Activated CD8-positive, alpha-beta memory T cell treated with anti-CD3 and anti-CD28 coated beads, Interleukin-2, amount 10 ng/mL, durations not matched to agents 7 days and 5 days (primary cell): ENCODE results near the gene GARIN5B. TPM values are rescaled to one million over a fixed set of nuclear protein-coding genes. Genes with fewer than 3 reads are reported as not detected.

Experiments
- ATAC-seq: fragments of 150-1000 bp; cut with Tn5 transposase; one replicate; pipeline ENCODE4 v1.10.0; 2021; ENCODE audit warnings: moderate library complexity
- CTCF ChIA-PET: fragments of 350-600 bp; sonication (Branson Sonifier 250); formaldehyde crosslinking; loops from one replicate; lab custom pipeline; 2021; ENCODE audit warnings: antibody characterized with exemption; lab: Charles Lee
- DNase-seq: peaks from one replicate; pipeline ENCODE4 v3.0.0-alpha.2; 2020
- H3K27ac Mint-ChIP-seq: one replicate; pipeline ENCODE4 v1.8.0; 2021; ENCODE audit warnings: mild to moderate bottlenecking, mixed read lengths
- H3K27me3 Mint-ChIP-seq: one replicate; pipeline ENCODE4 v1.8.0; 2021; ENCODE audit warnings: mixed read lengths
- H3K36me3 Mint-ChIP-seq: one replicate; pipeline ENCODE4 v1.8.0; 2021; ENCODE audit warnings: mild to moderate bottlenecking, mixed read lengths
- H3K4me1 Mint-ChIP-seq: one replicate; pipeline ENCODE4 v1.8.0; 2021; ENCODE audit warnings: mixed read lengths
- H3K4me3 Mint-ChIP-seq: one replicate; pipeline ENCODE4 v1.8.0; 2021; ENCODE audit warnings: mild to moderate bottlenecking, moderate library complexity, mixed read lengths
- H3K9me3 Mint-ChIP-seq: one replicate; pipeline ENCODE4 v1.8.0; 2022; ENCODE audit warnings: low read depth, mixed read lengths
- total RNA-seq, 2 experiments: library from RNA; stranded (reverse); gene quantifications; one replicate each; pipeline ENCODE4 v1.2.3, GENCODE V29; 2021

The GARIN5B gene
- total RNA-seq, 2 experiments from 2014 or later: not detected

DNA sequence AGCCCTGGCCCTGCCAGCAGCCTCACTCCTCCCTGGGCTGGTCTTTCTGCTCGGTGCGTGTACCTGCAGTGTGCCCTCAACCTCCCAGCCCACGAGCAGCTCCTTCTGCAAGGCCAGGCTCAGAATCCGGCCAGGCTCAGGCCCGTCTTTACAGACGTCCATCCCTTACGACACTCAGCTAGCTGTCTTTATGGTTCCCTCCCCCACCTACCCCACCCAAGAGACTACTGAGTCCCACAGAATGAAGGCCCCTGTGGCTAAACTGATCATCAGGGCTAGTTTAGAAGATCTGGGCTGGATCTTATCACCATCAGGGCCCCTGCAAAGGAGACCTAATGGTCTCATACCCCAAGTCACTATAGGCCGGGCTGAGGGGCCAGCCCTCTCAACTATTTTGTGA is 48.7 kb downstream of the GARIN5B start:
- no peak overlapping the region for H3K27ac Mint-ChIP-seq
- DNase-seq (no peak), ATAC-seq (no peak)
- H3K9me3 Mint-ChIP-seq: no peaks in the 10 kb centered on the region
- H3K4me1 Mint-ChIP-seq: no peaks in the 10 kb centered on the region
- no peak overlapping the region for H3K4me3 Mint-ChIP-seq
- CTCF ChIA-PET: no interaction called here
- no peaks in the 10 kb centered on the region for H3K27me3 Mint-ChIP-seq
- no peaks in the 10 kb centered on the region for H3K36me3 Mint-ChIP-seq

DNA sequence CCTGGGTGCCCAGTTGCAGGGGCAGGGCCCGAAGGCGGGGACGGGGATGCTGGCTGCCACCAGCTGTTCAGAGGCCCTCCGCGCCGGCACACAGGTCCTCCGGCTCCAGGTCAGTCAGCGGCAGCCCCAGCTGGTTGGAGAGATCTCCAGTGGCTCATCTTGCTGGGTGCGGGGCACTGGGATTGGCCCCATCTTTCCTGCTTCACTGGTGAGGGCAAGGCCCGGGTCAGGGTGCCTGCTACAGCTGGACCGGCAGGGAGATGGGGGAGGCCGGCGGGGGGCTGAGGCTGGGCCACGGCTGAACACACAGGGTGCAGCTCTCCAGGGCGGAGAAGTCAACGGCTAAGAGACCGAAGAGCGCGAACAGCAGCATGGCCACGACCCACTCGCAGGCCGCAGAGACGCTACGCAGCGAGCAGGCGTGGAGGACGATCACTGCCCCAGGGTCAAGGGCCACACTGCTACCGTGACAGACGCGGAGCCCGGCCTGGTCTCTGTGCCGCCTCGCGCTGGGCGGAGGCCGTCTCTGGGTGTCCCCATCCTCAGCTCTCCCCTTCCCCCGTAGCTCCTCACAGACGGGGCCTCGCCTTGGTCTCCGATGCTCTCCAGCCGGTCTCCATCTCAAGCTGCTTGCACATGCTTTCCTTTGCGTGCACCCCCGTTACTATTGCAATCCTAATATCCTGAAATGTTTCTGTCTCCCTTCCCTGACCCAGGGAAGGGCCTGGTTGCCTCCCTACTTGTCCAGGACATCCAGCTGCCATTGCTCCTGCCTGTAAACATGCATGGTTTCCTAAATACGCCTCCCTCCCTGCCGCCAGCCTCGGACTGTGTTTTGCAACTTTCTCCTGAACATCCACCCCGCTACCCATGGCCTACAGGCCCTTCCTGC is 50.2 kb downstream of the GARIN5B start:
- ATAC-seq (no peak), DNase-seq (no peak)
- Mint-ChIP-seq H3K27me3 (no peaks in the 10 kb centered on the region), H3K27ac (no peak overlapping the region), H3K4me3 (no peak overlapping the region), H3K4me1 (no peaks in the 10 kb centered on the region), H3K9me3 (no peaks in the 10 kb centered on the region), H3K36me3 (no peaks in the 10 kb centered on the region)
- CTCF ChIA-PET: interaction anchor here (0.6 to 4.2 kb wide), 4 partner anchors 11 to 171 kb away, joined by 3 to 25 read pairs (median 4); partner anchors contain the start of genes KMT5C and TMEM238

DNA sequence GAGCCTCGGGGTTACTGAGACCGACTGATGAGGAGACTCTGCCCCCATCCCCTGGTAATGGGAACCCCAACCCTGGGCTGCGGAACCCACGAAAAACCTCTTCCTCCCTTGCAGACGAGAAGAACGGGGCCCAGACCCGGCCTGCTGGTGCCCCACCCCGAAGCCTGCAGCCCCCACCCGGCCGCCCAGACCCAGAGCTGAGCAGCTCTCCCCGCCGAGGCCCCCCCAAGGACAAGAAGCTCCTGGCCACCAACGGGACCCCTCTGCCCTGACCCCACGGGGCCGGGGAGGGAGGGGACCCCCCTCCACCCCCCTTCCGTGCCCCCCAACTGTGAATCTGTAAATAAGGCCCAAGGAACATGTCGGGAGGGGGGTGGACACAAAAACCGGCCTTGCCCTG is 51.3 kb downstream of the GARIN5B start:
- no peaks in the 10 kb centered on the region for H3K36me3 Mint-ChIP-seq
- CTCF ChIA-PET: interaction anchor here (1.1 to 4.2 kb wide), 3 partner anchors 10 to 73 kb away, joined by 3 to 25 read pairs (median 4); partner anchors contain the start of genes KMT5C and TMEM238
- H3K4me1 Mint-ChIP-seq: no peaks in the 10 kb centered on the region
- DNase-seq: no peak
- H3K9me3 Mint-ChIP-seq: no peaks in the 10 kb centered on the region
- H3K27ac Mint-ChIP-seq: no peak overlapping the region
- no peak for ATAC-seq
- no peak overlapping the region for H3K4me3 Mint-ChIP-seq
- no peaks in the 10 kb centered on the region for H3K27me3 Mint-ChIP-seq

DNA sequence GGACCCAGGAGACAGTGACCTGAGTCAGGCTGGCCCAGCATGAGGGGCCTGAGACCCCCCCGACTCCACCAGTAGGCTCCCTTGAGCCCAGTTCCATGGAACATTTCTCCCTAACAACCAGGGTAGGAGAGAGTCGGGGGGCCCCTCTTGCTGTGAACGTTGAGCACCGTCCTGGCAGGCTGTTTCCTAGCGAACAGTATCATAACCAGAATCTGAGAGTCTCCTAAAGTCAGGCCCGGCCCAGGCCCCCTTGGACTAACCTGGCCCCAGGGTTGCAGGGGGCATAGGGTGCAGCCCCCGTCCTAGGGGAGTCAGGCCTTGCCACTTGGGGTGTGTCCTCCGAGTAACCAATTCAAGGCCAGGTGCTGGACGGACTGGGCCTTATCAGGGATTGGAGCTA is 51.7 kb downstream of the GARIN5B start:
- Mint-ChIP-seq H3K27me3 (no peaks in the 10 kb centered on the region), H3K4me3 (no peak overlapping the region), H3K4me1 (no peaks in the 10 kb centered on the region), H3K27ac (no peak overlapping the region), H3K36me3 (no peaks in the 10 kb centered on the region), H3K9me3 (no peaks in the 10 kb centered on the region)
- no peak for DNase-seq
- CTCF ChIA-PET: interaction anchor here (1.1 to 4.2 kb wide), 2 partner anchors 10 to 73 kb away, joined by 3 to 25 read pairs; partner anchors contain the start of gene TMEM238
- ATAC-seq: no peak

DNA sequence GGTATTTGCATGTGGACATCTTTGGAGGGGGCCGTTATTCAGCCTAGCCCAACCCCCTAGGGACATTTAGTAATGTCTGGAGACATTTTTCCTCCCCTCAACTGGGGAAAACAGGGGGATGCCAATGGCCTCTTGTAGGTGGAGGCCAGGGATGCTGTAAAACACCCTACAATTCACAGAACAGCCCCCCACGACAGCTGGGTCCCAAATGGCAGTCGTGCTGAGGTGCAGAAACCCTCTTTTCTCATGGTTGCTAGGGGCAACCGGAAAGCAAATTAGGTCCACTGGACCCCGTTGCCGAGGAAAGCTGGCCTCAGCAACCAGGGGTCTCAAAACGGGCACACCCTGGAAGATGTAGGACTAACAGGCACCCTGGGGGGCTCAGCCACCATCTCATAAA is 52.6 kb downstream of the GARIN5B start:
- ATAC-seq: no peak
- H3K36me3 Mint-ChIP-seq: no peaks in the 10 kb centered on the region
- no peak overlapping the region for H3K4me3 Mint-ChIP-seq
- H3K4me1 Mint-ChIP-seq: peaks cover 4% of the 10 kb centered on the region
- no peaks in the 10 kb centered on the region for H3K27me3 Mint-ChIP-seq
- DNase-seq: no peak
- H3K9me3 Mint-ChIP-seq: no peaks in the 10 kb centered on the region
- no peak overlapping the region for H3K27ac Mint-ChIP-seq
- CTCF ChIA-PET: interaction anchor here (4.2 kb wide), 1 partner anchor 9 kb away, joined by 25 read pairs; no protein-coding TSS in a partner anchor

DNA sequence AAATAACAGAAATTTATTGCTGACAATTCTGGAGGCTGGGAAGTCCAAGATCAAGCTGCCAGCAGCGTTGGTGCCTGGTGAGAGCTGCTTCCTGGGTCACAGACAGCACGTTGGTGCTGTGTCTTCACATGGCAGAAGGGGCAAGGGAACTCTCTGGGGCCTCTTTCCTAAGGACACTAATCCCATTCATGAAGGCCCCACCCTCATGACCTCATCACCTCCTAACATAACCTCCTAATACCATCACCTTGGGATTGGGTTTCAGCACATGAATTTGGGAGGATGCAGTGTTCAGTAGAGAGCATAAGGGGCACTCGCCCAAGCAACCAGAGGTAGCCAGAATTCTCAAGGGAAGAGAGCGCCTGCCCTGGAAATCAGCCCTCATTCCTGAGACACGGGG is 53.6 kb downstream of the GARIN5B start:
- CTCF ChIA-PET: interaction anchor here (0.8 kb wide), 1 partner anchor 29 kb away, joined by 3 read pairs; the partner anchor contains the start of gene HSPBP1

DNA sequence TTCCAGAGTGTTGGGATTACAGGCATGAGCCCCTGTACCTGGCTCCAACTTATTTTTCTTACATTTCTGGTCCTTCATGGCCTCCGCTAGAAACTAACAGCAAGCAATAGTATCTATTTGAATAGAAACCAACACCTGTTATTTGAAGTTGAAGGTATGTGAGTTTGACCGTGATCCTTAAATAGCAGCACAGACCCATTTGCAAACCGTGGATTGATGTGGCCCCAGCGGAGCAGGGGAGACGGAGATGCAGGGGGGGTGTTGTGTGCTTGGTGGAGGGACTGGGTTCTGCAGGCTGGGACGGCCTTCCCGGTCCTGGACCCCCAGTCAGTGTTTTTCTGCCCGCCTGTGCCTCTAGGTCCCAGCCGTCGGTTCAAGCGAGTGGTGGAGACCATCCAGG is 54.8 kb downstream of the GARIN5B start:
- Mint-ChIP-seq H3K9me3 (no peaks in the 10 kb centered on the region), H3K36me3 (peaks cover 4% of the 10 kb centered on the region), H3K27ac (no peak overlapping the region), H3K4me1 (peaks cover 6% of the 10 kb centered on the region), H3K4me3 (no peak overlapping the region), H3K27me3 (no peaks in the 10 kb centered on the region)
- ATAC-seq: no peak
- CTCF ChIA-PET: no interaction called here
- DNase-seq: no peak

More for the DNA sequence above, 53.6 kb downstream of the GARIN5B start:
- no peaks in the 10 kb centered on the region for H3K27me3 Mint-ChIP-seq
- H3K9me3 Mint-ChIP-seq: no peaks in the 10 kb centered on the region
- H3K36me3 Mint-ChIP-seq: peaks cover 2% of the 10 kb centered on the region
- no peak overlapping the region for H3K4me3 Mint-ChIP-seq
- H3K27ac Mint-ChIP-seq: no peak overlapping the region
- H3K4me1 Mint-ChIP-seq: peaks cover 6% of the 10 kb centered on the region
- ATAC-seq (no peak), DNase-seq (no peak)

DNA sequence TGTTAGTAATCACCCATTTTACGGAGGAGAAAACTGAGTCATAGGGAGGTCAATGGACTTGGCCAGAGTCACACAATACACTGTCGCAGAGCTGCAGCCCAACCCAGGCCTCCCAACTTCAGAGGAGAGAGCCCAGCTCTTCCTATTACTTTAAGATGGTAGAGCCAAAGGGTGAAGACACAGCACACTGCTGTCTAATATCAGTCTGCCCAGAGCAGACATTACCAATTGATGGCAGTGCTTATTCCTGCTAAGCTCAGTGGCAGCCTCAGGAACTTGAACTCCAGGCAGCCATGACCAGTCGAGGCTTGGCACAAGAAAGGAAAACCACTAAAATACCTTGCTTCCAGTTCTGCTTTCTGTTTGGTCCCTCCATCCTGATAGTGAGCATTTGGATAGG is 56.3 kb downstream of the GARIN5B start:
- Mint-ChIP-seq H3K4me3 (no peak overlapping the region), H3K36me3 (peaks cover 4% of the 10 kb centered on the region), H3K27ac (no peak overlapping the region), H3K4me1 (peaks cover 9% of the 10 kb centered on the region), H3K27me3 (no peaks in the 10 kb centered on the region), H3K9me3 (no peaks in the 10 kb centered on the region)
- CTCF ChIA-PET: interaction anchor here (1.3 to 1.6 kb wide), 2 partner anchors 77 to 197 kb away, joined by 3 to 6 read pairs; partner anchors contain the start of gene TMEM238
- no peak for ATAC-seq
- DNase-seq: no peak

DNA sequence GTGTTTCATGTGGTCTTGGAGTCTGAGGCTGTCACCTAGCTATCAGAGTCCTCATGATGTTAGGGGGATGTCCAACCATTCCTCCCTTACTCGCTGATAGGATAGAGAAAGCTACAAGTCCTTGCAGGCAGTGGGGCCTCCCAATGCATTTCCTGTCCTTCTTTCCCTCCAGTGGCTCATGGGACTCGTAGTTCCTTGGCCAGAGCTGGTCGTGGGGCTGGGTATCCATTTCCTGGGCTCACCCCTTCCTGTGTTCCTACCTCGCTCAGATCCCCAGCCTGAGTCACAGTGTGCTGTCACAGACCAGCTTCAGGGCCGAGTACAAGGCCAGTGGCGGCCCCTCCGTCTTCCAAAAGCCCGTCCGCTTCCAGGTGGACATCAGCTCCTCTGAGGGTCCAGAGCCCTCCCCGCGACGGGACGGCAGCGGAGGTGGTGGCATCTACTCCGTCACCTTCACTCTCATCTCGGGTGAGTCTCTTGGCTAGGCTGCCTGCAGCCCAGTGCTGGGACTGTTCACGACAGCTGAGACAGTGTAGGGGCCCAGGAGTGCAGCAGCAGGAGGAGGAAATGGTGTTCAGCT is 57.0 kb downstream of the GARIN5B start:
- ATAC-seq: no peak
- Mint-ChIP-seq H3K27me3 (no peaks in the 10 kb centered on the region), H3K36me3 (peaks cover 4% of the 10 kb centered on the region), H3K4me3 (no peak overlapping the region), H3K4me1 (peaks cover 16% of the 10 kb centered on the region), H3K27ac (no peak overlapping the region), H3K9me3 (no peaks in the 10 kb centered on the region)
- CTCF ChIA-PET: interaction anchor here (1.1 to 1.8 kb wide), 4 partner anchors 14 to 198 kb away, joined by 3 to 6 read pairs (median 4); partner anchors contain the start of genes KMT5C and TMEM238
- no peak for DNase-seq

DNA sequence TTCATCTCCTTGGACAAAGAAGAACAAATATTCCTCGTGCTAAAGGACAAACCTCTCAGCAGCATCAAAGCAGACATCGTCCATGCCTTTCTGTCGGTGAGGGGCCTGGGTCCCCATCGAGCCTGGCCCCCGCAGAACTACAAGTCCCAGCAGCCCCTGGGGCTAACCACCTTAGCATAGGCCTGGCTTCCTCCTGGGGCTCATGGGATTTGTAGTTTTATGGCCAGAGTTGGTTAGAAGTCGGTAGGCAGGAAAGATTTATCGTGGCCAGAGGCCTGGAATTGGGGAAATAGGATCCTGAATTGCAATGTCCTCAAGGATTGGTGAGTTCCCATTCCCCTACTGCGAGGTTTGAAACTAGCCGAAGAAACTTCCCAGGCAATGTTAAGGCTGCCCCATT is 57.6 kb downstream of the GARIN5B start:
- Mint-ChIP-seq H3K4me1 (peaks cover 19% of the 10 kb centered on the region), H3K36me3 (peaks cover 4% of the 10 kb centered on the region), H3K27ac (no peak overlapping the region), H3K4me3 (no peak overlapping the region), H3K9me3 (no peaks in the 10 kb centered on the region), H3K27me3 (no peaks in the 10 kb centered on the region)
- DNase-seq (peak; percentile 63), ATAC-seq (peak; percentile 41)
- CTCF ChIA-PET: interaction anchor here (1.1 to 1.8 kb wide), 4 partner anchors 13 to 198 kb away, joined by 3 to 6 read pairs (median 4); partner anchors contain the start of genes KMT5C and TMEM238

DNA sequence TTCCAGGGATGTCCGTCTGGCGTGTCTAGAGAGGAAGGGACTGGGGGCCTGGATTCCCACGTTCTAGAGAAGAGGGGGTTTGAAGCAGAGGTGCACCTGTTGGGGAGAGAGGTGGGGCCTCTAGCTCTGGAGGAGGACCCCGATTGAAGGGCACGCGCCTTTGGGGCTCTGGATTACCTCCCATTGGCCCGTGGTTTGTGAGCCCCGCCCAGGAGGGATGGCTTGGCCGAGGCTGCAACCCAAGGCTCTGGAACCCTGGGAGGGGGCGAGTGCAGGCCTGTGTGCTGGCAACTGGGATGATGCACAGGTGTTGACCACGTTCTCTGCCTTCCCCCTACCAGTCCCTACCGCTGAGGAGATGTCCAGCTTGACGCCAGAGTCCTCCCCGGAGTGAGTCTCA is 58.1 kb downstream of the GARIN5B start:
- Mint-ChIP-seq H3K4me3 (no peak overlapping the region), H3K36me3 (peaks cover 4% of the 10 kb centered on the region), H3K27ac (no peak overlapping the region), H3K4me1 (peaks cover 21% of the 10 kb centered on the region), H3K27me3 (no peaks in the 10 kb centered on the region), H3K9me3 (no peaks in the 10 kb centered on the region)
- CTCF ChIA-PET: interaction anchor here (1.6 to 1.8 kb wide), 2 partner anchors 13 to 79 kb away, joined by 5 to 6 read pairs; partner anchors contain the start of gene TMEM238
- ATAC-seq (no peak), DNase-seq (no peak)
